Right renal cortex interstitium (tissue), 3 donors: ENCODE data around the gene FZD1. TPM values are rescaled to one million over a fixed set of nuclear protein-coding genes. Genes with fewer than 3 reads are reported as not detected.

Experiments
- DNase-seq, 3 donors: peaks; one replicate each; pipeline ENCODE4 v3.0.0-alpha.2; 2013; ENCODE audit warnings: low read depth in 3 of 3, low spot score in 2 of 3
- polyA plus RNA-seq, 3 donors: library from polyadenylated mRNA; unstranded; fragments of 120-200 nt; gene quantifications; one replicate each; pipeline ENCODE4 v1.2.1, GENCODE V29; 2013; ENCODE audit not compliant: insufficient read length in 3 of 3

FZD1 gene
- 10 to 100 TPM; 56.4 to 60.4 (median 58.7) TPM for polyA plus RNA-seq

DNA sequence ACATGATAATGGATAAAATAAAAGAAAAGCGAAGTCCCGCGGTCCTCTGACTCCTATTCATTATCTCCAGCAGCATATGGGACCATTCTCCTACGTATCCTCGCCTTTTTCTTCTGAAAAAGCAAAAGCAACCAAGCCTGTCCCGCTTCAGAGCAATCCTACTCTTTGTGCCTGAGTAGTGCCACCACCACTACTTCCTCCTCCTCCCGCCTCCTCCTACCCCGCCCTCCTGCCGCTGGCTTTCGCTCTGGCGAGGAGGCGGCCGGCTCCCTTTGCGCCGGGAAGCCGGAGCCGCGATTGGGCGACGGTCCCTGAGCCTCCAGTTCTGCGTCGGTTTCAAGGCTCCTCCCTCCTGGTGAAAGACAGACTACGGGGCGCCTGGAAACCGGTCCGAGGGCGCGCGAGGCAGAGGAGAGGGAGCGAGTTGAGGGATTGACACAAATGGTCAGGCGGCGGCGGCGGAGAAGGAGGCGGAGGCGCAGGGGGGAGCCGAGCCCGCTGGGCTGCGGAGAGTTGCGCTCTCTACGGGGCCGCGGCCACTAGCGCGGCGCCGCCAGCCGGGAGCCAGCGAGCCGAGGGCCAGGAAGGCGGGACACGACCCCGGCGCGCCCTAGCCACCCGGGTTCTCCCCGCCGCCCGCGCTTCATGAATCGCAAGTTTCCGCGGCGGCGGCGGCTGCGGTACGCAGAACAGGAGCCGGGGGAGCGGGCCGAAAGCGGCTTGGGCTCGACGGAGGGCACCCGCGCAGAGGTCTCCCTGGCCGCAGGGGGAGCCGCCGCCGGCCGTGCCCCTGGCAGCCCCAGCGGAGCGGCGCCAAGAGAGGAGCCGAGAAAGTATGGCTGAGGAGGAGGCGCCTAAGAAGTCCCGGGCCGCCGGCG, at the start of gene FZD1:
FZD1 (plus strand) TSS at position 388 of the 878 bp plus-strand sequence; CDS start at position 836, 448 bp downstream.
- peak; percentile 93 to 98 (median 97) for DNase-seq

DNA sequence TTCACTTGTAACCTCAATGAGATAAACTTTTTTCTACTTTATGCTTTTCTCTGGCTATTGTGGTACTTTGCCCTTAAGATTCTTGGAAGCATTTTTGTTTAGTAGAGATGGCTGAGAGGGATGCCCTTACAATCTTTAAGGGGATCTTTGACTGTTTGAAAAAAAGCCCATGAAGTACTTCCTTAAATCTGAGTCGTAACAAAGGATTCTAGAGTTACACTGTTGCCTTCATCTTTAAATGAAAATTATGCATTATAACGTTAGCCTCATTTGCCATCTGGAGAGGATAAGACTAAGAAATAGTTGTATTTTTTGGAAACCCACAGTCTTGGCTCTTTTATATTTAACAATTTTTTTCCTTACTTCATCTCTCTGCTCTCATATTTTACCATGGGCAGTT, 37.8 kb upstream of the FZD1 start:
- no peak for DNase-seq

DNA sequence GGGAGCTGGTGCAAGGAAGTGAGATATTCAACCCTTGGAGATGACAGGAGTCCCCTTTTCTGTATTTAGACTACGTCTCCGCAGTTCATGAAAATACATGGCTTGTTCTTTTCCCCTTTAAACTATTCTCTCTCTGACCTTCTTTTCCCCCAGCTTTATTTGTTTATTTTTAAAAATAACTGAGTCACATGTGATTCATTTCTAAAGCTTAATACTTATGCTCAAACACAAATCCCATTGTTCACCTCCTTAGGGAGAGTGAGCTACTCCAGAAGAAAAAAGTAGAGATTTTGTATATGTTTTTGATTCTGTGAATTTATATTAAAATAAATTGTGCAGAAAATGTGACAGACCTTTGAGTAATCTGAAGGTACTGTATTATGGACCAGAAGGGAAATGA, 35.9 kb upstream of the FZD1 start:
- no peak for DNase-seq

DNA sequence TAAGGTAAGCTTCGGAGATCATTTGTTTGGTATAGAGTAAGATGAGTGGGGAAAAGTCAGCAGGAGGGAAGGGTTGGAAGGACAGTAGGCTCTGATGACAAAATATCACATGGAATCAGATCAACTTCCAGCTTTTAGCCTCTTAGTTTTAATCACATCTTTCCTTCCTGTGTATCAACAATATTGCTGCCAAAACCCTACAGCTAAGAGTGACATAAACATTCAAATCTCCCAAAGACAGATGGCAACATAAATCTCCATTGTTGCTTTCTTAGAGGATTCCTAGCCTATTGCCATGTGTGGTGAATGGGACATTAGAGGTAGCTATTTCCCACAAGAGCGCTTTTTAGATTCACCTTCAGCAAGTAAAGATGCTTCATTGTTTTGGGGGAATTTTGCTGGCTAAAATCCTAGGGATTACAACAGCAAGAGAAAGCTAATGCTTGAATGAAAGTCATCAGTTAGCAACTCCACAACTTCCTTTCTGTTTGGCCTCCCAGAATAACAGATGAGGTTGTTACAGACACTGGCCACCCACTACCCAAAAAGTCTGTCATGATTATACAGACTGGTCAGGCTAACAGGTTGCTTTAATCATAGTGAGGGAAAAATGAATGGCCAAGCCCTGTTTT, 35.2 kb upstream of the FZD1 start:
- no peak for DNase-seq

DNA sequence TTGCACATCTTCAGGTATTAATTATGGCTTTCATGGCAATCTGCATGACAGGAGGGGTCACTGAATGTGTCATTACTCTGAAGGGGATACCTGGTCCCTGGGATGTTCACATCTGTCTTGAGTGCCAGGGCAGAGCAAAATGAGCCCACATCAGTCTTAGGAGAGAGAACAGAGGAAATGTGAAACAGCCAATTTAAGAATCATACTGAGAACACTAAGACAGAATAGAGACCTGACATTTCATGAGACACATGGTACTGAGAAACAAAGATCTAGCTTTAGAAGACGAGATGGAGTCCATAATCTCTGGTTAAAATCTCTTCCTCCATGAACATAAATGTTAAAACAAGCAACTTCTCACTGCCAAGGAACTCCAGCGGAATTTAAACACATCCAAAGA, 34.1 kb upstream of the FZD1 start:
- no peak for DNase-seq

DNA sequence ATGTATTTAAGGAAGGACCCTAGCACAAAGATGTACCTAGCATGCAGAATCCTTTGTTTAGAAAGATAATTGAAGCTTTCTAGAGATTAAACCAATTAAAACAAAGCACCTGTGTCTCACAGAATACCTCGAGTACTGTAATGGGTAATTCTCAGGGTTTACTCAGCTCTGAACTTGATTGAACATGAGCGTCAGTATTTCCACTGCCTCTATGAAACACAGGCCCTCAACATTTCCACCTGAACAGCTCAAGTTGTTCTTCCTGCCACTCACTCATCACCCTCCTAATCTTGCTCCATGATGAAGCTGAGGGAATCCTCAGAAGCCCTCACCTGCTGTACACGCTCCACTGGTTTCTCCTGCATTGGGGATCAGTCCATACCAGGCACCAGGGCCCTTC, 33.7 kb upstream of the FZD1 start:
- DNase-seq = no peak

DNA sequence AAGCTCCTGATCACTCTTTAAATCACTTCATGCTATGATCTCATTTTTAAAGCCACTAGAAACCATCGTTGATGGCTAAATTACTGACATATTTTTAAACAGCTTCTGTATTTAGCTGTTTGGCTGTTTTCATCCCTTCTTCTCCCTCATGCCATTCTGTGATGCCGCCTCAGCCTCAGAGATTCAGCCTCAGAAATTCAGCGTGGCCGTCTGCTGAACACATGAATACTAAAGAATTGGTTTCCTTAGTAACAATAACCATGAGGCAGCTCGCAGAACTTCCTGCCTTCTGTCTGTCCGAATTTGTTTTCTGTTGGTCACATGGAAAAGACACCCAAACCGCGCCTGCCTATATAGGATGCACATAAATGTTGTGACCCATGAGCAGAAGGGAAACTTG, 31.0 kb upstream of the FZD1 start:
- DNase-seq = no peak

DNA sequence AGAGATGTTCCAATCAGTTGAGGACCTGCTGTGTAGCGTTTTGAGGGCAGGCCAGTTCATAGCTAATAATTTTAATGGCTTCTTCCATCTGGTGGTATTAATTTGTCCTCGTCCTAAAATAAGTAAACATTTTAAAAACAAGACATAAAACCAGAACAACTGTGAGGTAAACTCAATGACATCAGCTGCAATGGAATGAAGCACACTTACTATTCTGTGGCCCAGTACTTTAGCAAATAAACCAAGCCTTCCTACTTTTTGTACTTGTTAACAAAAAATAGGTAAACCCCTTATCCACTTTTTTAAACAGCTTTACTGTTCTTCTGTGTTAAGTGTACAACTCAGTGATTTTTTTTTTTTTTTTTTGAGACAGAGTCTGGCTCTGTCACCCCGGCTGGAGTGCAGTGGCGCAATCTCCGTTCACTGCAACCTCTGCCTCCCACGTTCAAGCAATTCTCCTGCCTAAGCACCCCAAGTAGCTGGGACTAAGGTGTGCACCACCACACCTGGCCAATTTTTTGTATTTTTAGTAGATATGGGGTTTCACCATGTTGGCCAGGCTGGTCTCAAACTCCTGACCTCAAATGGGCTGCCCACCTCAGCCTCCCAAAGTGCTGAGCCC, 28.9 kb upstream of the FZD1 start:
- DNase-seq = no peak

DNA sequence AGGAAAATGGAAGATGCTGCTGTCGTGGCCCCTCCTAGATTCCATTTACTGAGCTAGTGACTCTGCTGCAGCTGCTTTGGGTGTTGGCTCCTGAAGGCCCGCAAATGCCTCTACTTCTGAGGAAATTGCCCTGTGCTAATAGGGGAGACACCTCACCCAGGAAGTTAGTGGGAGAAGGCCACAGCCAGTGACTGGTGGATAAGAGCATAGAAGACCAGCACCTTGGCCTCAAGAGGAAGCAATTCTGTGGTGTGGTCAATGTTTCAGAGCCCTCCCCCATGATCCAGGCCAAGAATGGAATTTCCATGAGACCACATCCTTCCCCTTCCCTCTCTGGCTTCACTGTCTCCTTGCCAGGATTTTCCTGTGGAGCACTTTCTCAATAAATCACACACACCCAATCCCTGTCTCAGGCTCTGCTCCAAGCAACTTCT, 25.0 kb upstream of the FZD1 start:
- DNase-seq = no peak

DNA sequence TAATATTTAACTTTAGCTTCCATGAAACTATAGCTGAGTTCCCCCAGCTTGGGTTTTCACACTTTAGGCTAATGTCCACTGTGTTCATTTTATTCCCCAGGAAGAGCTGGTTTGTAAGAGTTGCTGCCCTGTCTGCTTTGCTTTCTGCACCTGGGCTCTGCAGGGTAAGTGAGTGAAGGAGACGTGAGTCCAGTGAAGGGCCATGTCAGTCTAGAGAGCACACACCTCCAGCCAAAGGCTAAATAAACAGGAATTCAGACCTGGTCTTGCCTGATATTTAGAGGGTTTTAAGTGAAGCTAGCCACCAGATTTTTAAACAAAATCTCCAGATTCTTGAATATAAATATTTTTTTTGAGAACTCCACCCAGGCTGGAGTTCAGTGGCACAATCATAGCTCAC, 24.5 kb upstream of the FZD1 start:
- no peak for DNase-seq

DNA sequence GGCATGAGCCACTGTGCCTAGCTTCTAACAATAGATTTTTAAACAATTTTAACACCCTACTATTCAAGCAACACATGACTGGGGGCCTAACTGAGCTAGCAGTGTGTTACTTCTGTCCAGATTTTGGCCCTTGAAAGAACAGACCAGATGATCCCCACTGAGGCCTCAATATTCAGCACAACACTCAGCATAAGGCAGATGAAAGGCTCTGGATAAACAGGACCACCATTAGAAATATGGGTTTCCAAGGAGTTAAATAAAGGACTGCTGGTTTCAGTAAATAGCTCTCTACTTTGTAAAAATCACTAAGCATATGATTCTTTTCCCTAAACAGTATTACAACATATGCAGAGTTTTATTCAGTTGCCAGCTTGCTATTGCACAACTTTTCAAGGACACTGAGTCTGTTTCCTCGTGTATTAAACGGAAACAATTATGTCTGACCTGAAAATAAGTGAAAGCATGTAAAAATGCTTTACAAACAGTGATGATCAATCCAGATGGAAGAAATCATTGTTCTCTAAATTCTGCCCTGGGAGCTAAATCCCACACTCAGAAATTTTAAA, 23.8 kb upstream of the FZD1 start:
- DNase-seq = no peak

DNA sequence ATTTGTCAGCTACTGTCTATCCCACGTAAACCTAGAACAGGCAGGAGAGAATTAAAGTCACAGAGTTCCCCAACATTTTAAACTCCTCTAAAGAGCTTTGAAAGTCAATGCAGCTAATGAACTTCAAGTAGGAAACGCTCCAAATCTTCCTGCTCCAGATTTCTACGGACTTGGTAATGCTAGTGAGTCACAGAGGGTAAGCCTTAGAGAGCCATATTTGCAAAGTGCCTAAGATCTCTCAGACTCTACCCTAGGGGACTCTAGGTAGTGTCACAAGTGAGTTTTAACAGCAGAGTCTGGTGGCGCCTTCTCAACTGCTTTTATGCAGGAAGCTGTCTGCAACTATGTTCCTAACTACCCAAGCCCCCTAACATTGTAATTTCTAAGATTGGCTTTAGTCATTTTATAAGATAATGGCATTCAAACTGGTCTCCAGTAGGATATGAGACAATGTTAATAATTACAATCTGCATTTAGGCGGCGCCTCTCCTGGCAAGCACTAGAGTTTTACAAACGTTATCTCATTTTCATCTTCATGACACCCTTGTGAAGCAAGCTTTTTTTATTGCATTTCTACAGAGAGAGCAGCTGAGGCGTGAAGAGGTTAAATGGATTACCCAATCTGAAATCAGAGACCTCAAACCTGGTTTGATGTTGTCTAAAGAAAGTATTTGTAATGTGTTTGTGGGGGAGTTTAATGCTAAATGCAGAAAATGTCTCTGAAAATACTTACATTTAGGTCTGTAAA, 22.0 kb upstream of the FZD1 start:
- DNase-seq = no peak

DNA sequence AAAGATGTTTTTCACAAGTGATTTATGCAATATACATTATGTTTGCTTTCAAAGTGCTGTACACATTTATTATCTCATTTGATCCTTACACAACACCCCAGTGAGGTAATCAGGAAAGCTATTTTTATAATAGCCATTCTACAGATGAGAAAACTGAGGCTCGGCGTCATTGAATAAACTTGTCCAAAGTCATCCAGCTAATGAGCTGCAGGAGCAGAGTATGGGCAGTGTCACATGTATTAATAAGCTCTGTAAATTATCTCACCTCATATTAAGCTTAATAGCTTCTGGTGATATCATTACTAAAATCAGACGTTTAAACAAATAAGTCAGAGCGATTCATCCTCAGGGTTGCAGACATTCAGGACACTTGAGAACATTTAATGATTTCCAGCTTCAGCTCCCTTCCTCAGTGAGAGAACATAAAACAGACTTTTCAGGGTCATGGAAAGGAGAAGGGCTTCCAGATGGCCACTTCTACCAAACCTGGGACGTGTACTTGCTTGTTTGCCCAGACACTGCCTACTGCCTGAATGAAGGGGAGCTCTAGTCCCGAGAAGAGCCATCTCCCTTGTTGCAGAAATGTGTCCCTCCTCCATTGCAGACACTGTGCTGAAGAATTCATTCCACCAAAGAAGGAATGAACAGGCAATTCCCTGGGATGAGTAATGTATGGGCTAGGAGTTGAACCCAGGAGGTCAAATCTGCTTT, 20.5 kb upstream of the FZD1 start:
- DNase-seq = no peak

DNA sequence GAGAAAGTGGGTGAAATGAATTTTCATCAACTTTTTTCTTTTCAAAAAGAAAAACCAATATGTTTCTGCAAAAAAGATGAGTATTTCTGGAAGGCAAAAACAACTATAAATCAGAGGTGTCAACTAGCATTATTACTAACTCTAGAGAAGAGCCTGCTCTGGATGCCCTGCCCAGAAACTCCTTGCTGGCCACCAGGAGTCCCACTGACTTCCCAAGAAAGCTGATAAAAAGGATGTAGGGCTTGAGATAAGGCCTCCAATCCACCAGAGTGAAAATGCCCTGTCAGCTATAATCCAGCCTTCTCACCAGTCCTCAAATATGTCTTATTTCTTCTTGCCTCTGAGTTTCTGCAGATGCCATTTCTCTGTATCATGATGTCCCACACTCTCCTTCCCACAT, 16.7 kb upstream of the FZD1 start:
- no peak for DNase-seq

DNA sequence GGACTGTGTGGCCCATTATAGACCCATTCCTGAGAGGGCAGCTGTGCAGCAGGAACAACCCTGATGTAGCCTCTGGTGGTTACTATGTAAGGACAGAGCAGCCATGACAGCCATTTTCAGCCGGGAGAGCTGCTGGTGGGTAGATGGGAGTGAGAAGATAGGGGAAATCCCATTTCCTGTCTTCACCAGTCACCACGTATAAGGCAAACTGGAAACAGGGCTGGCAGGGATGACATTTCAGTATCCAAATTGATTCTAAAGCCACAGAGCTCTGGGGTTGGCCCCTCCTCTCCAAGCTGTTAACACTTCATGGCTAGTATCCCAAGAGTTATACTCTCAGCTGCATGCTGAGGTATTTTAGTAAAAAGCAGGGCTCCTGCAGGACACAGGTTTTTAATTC, 15.2 kb upstream of the FZD1 start:
- DNase-seq = no peak

DNA sequence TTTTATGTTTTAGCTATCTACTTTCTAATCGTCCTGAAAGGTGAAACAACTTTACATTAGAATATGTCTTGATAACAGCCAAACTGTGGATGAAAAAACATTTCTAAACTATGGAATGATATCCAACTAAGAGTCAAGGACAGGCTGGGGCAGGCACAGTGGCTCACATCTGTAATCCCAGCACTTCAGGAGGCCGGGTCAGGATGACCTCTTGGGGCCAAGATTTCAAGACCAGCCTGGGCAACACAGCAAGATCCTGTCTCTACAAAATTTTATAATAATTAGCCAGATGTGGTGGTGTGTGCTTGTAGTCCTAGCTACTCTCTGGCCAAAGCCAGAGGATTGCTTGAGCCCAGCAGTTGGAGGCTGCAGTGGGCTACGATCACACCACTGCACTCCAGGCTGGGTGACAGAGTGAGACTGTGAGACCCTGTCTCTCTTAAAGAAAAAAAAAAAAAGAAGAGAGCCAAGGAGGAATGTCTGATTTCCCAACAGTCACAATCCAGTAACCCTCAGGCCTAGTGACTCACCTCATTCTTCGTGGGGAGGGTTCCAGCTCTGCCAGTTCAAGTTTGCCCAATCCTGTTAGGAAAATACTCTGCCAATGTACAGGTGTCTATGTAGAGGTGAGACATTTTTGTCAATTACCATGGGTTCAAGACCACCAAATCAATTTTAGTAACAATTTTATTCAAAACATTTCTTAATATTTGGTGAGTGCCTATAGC, 14.6 kb upstream of the FZD1 start:
- no peak for DNase-seq

DNA sequence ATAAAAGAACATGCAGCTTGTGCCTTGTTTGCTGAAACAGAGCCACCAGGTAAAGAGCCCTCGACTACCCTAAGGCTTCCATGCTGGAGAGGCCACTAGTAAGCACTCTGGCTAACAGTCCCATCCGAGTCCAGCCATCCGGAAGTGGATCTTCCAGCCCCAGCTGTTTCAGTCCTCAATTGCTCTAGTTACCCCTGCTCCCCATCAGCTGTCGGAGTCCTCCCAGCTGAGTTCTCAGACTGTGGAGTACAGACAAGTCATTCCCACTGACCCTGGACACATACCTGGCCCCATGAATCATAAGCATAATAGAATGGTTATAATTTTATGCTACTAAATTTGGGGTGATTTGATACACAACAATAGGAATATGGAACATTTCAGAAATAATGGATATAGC, 13.5 kb upstream of the FZD1 start:
- DNase-seq = no peak

DNA sequence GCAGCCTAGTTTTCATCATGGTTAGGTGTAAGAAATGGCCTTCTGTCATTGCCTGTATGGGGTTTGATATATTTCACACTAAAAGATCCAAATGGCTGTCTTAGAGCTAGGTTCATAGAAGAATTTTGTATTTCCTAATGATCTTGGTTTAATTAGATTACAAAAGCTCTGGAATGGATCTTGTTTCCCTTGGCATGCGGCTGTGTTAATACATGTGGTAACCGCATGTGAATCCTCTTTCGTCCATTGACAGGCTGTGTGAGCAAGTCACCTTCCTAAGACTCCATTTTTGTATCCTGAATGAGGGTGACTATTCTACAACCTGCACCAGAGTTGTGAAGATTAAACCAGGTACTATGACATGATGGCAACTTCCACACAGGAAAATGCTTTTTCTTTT, 12.4 kb upstream of the FZD1 start:
- DNase-seq = no peak

DNA sequence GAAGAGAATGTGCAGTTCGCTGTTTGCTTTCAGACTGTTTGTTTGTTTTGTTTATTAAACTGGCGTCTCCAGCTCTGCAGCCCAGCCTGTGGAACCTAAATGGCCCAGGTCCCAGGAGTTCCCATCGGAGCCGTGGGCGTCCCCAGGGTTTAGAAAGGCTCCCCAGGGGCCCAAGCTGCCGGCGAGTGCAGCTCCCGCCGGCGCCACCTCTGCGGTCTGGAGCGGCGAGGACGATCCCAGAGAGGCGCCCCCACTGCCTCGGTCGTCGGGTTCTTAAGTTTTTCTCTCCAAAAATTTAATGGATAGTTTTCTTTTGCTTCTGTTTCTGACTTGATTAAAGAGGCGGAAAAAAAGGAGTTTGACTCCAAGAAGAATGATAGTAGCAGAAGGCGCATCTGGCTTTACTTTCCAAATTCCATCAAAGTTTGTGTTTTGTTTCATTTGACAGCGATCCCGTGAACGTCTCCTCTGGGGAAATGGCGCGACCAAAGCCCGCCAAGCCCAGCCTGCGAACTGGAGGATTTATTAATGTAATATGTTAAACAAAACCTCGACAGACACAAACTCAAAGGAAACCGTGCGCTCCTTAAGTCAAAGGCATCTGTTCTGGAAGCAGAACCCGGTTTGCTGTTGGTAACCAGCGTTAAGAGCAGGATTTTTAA, 718 bp upstream of the FZD1 start:
- no peak for DNase-seq
